H9 (cell line): ENCODE measurements around the gene RORB. TPM values are rescaled to one million over a fixed set of nuclear protein-coding genes. Genes with fewer than 3 reads are reported as not detected.

ENCODE experiments used
- DNase-seq: peaks from one replicate; pipeline ENCODE4 v3.0.0-alpha.2; 2017
- H2AFZ ChIP-seq: one replicate; pipeline ENCODE4 v1.6.1; 2013; ENCODE audit warnings: mild to moderate bottlenecking, low read length, control low read depth, moderate library complexity
- H2AK5ac ChIP-seq: 2 replicates; pipeline ENCODE4 v1.6.1; 2013; ENCODE audit warnings: low read length, control low read depth, mixed read lengths; ENCODE audit not compliant: insufficient read length
- H2BK120ac ChIP-seq: one replicate; pipeline ENCODE4 v1.6.1; 2013; ENCODE audit warnings: low read depth, mild to moderate bottlenecking, low read length, control low read depth, inconsistent platforms; ENCODE audit not compliant: poor library complexity, severe bottlenecking
- H2BK12ac ChIP-seq: 2 replicates; pipeline ENCODE4 v1.6.1; 2013; ENCODE audit warnings: low read length, control low read depth, mixed read lengths, low read depth; ENCODE audit not compliant: insufficient read length
- H2BK15ac ChIP-seq: 2 replicates; pipeline ENCODE4 v1.6.1; 2013; ENCODE audit warnings: low read depth, low read length, control low read depth
- H2BK20ac ChIP-seq: one replicate; pipeline ENCODE4 v1.6.1; 2013; ENCODE audit warnings: low read depth, mild to moderate bottlenecking, low read length, control low read depth, inconsistent platforms; ENCODE audit not compliant: poor library complexity, severe bottlenecking
- H2BK5ac ChIP-seq: 2 replicates; pipeline ENCODE4 v1.6.1; 2013; ENCODE audit warnings: low read length, control low read depth, mixed read lengths; ENCODE audit not compliant: insufficient read length
- H3K14ac ChIP-seq: 2 replicates; pipeline ENCODE4 v1.6.1; 2013; ENCODE audit warnings: low read length, control low read depth; ENCODE audit not compliant: insufficient read depth
- H3K18ac ChIP-seq: 2 replicates; pipeline ENCODE4 v1.6.1; 2013; ENCODE audit warnings: low read depth, mild to moderate bottlenecking, mixed read lengths, low read length, control low read depth; ENCODE audit not compliant: insufficient read length
- H3K23ac ChIP-seq: 2 replicates; pipeline ENCODE4 v1.6.1; 2013; ENCODE audit warnings: low read length, control low read depth, mixed read lengths, low read depth; ENCODE audit not compliant: insufficient read length
- H3K23me2 ChIP-seq: 2 replicates; pipeline ENCODE4 v1.6.1; 2013; ENCODE audit warnings: low read depth, mild to moderate bottlenecking, mixed read lengths, low read length, control low read depth; ENCODE audit not compliant: insufficient read length, poor library complexity, severe bottlenecking
- H3K27ac ChIP-seq: 2 replicates; pipeline ENCODE4 v1.5.1; 2013; ENCODE audit warnings: low read length, control low read depth, mixed read lengths, low read depth; ENCODE audit not compliant: insufficient read length
- H3K27me3 ChIP-seq: 2 replicates; pipeline ENCODE4 v1.6.1; 2013; ENCODE audit warnings: low read length, control low read depth, inconsistent platforms; ENCODE audit not compliant: insufficient read depth
- H3K4ac ChIP-seq: 2 replicates; pipeline ENCODE4 v1.6.1; 2013; ENCODE audit warnings: low read depth, mild to moderate bottlenecking, control low read depth, inconsistent platforms, low read length, moderate library complexity
- H3K4me1 ChIP-seq: 2 replicates; pipeline ENCODE4 v1.6.1; 2013; ENCODE audit warnings: low read length, control low read depth, inconsistent platforms; ENCODE audit not compliant: insufficient read depth
- H3K4me2 ChIP-seq: 2 replicates; pipeline ENCODE4 v1.6.1; 2013; ENCODE audit warnings: low read length, control low read depth, mixed read lengths; ENCODE audit not compliant: insufficient read length, insufficient read depth
- H3K56ac ChIP-seq: 2 replicates; pipeline ENCODE4 v1.6.1; 2013; ENCODE audit warnings: low read depth, mild to moderate bottlenecking, mixed read lengths, low read length, control low read depth; ENCODE audit not compliant: insufficient read length
- H3K79me1 ChIP-seq: 2 replicates; pipeline ENCODE4 v1.6.1; 2013; ENCODE audit warnings: low read depth, mild to moderate bottlenecking, moderate library complexity, low read length, control low read depth, inconsistent platforms; ENCODE audit not compliant: insufficient read depth, poor library complexity, severe bottlenecking
- H3K79me2 ChIP-seq: 2 replicates; pipeline ENCODE4 v1.6.1; 2013; ENCODE audit warnings: low read length, control low read depth, inconsistent platforms; ENCODE audit not compliant: insufficient read depth
- H3K9ac ChIP-seq: 2 replicates; pipeline ENCODE4 v1.6.1; 2013; ENCODE audit warnings: low read length, control low read depth, mixed read lengths; ENCODE audit not compliant: insufficient read length; ENCODE audit errors: extremely low read depth
- H3K9me3 ChIP-seq: one replicate; pipeline ENCODE4 v1.6.1; 2013; ENCODE audit warnings: low read depth, low read length, inconsistent platforms; ENCODE audit not compliant: control insufficient read depth
- H3T11ph ChIP-seq: one replicate; pipeline ENCODE4 v1.6.1; 2013; ENCODE audit warnings: mild to moderate bottlenecking, low read length, control low read depth, inconsistent platforms
- H4K20me1 ChIP-seq: one replicate; pipeline ENCODE4 v1.6.1; 2013; ENCODE audit not compliant: control insufficient read depth, insufficient read length, insufficient read depth
- H4K5ac ChIP-seq: 2 replicates; pipeline ENCODE4 v1.6.1; 2013; ENCODE audit warnings: low read depth, mild to moderate bottlenecking, mixed read lengths, low read length, control low read depth; ENCODE audit not compliant: insufficient read length
- H4K8ac ChIP-seq: replicated peaks from 2 replicates; pipeline ENCODE4 v1.6.1; 2013; ENCODE audit warnings: low read length, control low read depth, mixed read lengths, low read depth; ENCODE audit not compliant: insufficient read length
- H4K91ac ChIP-seq: 2 replicates; pipeline ENCODE4 v1.6.1; 2013; ENCODE audit warnings: low read depth, mild to moderate bottlenecking, moderate library complexity, mixed read lengths, low read length, control low read depth; ENCODE audit not compliant: insufficient read length
- H3K27ac Mint-ChIP-seq, 3 experiments: 2 replicates in 2 of 3; 3 replicates in 1 of 3; pipeline ENCODE4 v1.8.0; 2020 to 2021; ENCODE audit warnings: mixed read lengths in 3 of 3, mild to moderate bottlenecking in 1 of 3, moderate library complexity in 1 of 3
- H3K27me3 Mint-ChIP-seq: 2 replicates; pipeline ENCODE4 v1.8.0; 2021; ENCODE audit warnings: low read depth, mild to moderate bottlenecking, moderate library complexity, mixed read lengths
- H3K36me3 Mint-ChIP-seq, 3 experiments: 2 replicates in 2 of 3; 3 replicates in 1 of 3; pipeline ENCODE4 v1.8.0; 2020 to 2021; ENCODE audit warnings: low read depth in 3 of 3, mixed read lengths in 3 of 3; ENCODE audit not compliant: insufficient read depth in 1 of 3
- H3K4me1 Mint-ChIP-seq, 2 experiments: 2 replicates each; pipeline ENCODE4 v1.8.0; 2020; ENCODE audit warnings: mixed read lengths in 2 of 2
- H3K4me3 Mint-ChIP-seq, 2 experiments: 2 replicates in 1 of 2; 3 replicates in 1 of 2; pipeline ENCODE4 v1.8.0; 2020 to 2021; ENCODE audit warnings: mild to moderate bottlenecking in 2 of 2, mixed read lengths in 2 of 2, moderate library complexity in 1 of 2
- H3K9me3 Mint-ChIP-seq, 2 experiments: 2 replicates in 1 of 2; 3 replicates in 1 of 2; pipeline ENCODE4 v1.8.0; 2020; ENCODE audit warnings: mild to moderate bottlenecking in 2 of 2, mixed read lengths in 2 of 2, moderate library complexity in 1 of 2
- WGBS: extraction: QIAGEN DNeasy Blood & Tissue Kit; methylation state at CpG from one replicate; pipeline ENCODE4 v1.1.7; 2013; ENCODE audit warnings: missing lambda C conversion rate, low lambda C conversion rate, mixed read lengths; ENCODE audit not compliant: insufficient read length; ENCODE audit errors: extremely low coverage; 5-methylcytosine and 5-hydroxymethylcytosine counted together
- total RNA-seq: library from RNA; stranded (reverse); gene quantifications from 2 replicates; pipeline ENCODE4 v1.2.1, GENCODE V29; 2021
- TF ChIP-seq, protein P1 (sequence below): fragments of 200-600 bp; sonication (generic); conservative IDR thresholded peaks from 3 replicates; pipeline ENCODE4 v1.8.0; 2021; ENCODE audit warnings: antibody characterized with exemption, mild to moderate bottlenecking

RORB gene
- total RNA-seq, 1 experiment from 2014 or later = 0.31 TPM

DNA sequence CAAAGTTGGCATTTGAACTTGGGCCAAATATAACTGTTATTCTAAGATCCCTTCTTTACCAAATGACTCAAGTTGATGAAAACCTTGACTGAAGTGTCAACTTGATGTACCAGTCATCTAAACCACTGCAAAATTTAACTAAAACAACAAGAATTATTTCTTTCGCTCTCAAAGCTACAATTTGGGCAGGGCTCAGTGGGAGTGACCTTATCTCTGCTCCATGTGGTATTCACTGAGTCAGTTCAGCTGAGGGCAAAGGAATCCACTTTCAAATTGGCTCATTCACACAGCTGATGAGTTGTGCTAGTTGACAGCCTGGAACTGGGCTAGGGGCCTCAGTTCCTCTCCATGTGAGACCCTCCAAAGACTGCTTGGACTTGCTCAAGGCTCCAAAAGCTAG, 166.3 kb downstream of the RORB start:
- no peak overlapping the region for H3K4me3 Mint-ChIP-seq
- H2BK120ac ChIP-seq = no peak overlapping the region
- no peaks in the 10 kb centered on the region for H3K27me3 ChIP-seq
- no peak overlapping the region for H3K56ac ChIP-seq
- no peak overlapping the region for H3K14ac ChIP-seq
- H3K79me2 ChIP-seq = no peaks in the 10 kb centered on the region
- no peak overlapping the region for H4K5ac ChIP-seq
- H4K20me1 ChIP-seq = no peaks in the 10 kb centered on the region
- no peak overlapping the region for H3K27ac Mint-ChIP-seq
- no peak for DNase-seq
- no peaks in the 10 kb centered on the region for H3K4me1 Mint-ChIP-seq
- no peak overlapping the region for H3K18ac ChIP-seq
- no peak overlapping the region for H2BK20ac ChIP-seq
- no peak overlapping the region for H3K9ac ChIP-seq
- H3K79me1 ChIP-seq = no peaks in the 10 kb centered on the region
- H2BK15ac ChIP-seq = no peak overlapping the region
- no peak overlapping the region for H3K23ac ChIP-seq
- no peaks in the 10 kb centered on the region for H3K4me1 ChIP-seq
- H3K27ac ChIP-seq = no peak overlapping the region
- H3K36me3 Mint-ChIP-seq = no peaks in the 10 kb centered on the region
- H4K8ac ChIP-seq = no peak overlapping the region
- no peak overlapping the region for H3K4ac ChIP-seq
- WGBS = no CpG with 5 or more reads among the region's 1 CpG
- no peaks in the 10 kb centered on the region for H3K9me3 ChIP-seq
- H3K23me2 ChIP-seq = no peaks in the 10 kb centered on the region
- no peak overlapping the region for H2BK5ac ChIP-seq
- no peak overlapping the region for H2AK5ac ChIP-seq
- H2AFZ ChIP-seq = no peak overlapping the region
- TF ChIP-seq, protein P1, sequence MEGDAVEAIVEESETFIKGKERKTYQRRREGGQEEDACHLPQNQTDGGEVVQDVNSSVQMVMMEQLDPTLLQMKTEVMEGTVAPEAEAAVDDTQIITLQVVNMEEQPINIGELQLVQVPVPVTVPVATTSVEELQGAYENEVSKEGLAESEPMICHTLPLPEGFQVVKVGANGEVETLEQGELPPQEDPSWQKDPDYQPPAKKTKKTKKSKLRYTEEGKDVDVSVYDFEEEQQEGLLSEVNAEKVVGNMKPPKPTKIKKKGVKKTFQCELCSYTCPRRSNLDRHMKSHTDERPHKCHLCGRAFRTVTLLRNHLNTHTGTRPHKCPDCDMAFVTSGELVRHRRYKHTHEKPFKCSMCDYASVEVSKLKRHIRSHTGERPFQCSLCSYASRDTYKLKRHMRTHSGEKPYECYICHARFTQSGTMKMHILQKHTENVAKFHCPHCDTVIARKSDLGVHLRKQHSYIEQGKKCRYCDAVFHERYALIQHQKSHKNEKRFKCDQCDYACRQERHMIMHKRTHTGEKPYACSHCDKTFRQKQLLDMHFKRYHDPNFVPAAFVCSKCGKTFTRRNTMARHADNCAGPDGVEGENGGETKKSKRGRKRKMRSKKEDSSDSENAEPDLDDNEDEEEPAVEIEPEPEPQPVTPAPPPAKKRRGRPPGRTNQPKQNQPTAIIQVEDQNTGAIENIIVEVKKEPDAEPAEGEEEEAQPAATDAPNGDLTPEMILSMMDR = no peak
- no peak overlapping the region for H3K4me2 ChIP-seq
- H3T11ph ChIP-seq = no peak overlapping the region
- no peaks in the 10 kb centered on the region for H3K27me3 Mint-ChIP-seq
- no peak overlapping the region for H4K91ac ChIP-seq
- no peak overlapping the region for H2BK12ac ChIP-seq
- H3K9me3 Mint-ChIP-seq = no peaks in the 10 kb centered on the region
